T-helper 2 cell treated with Interferon-gamma antibody and Interleukin-4, amounts not matched to agents 5 μg/mL and 100 μg/mL, for 36 hours (primary cell): ENCODE results near the gene GRAP.
"Not testable (repeated sequence)": the region's sequence is repeated elsewhere in the genome, so short reads cannot be mapped to it uniquely, and the experiment has no call there.

Experiments
- DNase-seq: peaks from one replicate; pipeline ENCODE4 v3.0.0; 2021; ENCODE audit warnings: low spot score
- H3K27ac Mint-ChIP-seq: one replicate; pipeline ENCODE4 v1.8.0; 2021; ENCODE audit warnings: mild to moderate bottlenecking, mixed read lengths
- H3K27me3 Mint-ChIP-seq: one replicate; pipeline ENCODE4 v1.8.0; 2021; ENCODE audit warnings: low read depth, mixed read lengths
- H3K36me3 Mint-ChIP-seq: one replicate; pipeline ENCODE4 v1.8.0; 2021; ENCODE audit warnings: low read depth, mixed read lengths
- H3K4me1 Mint-ChIP-seq: one replicate; pipeline ENCODE4 v1.8.0; 2021; ENCODE audit warnings: low read depth, mixed read lengths
- H3K4me3 Mint-ChIP-seq: one replicate; pipeline ENCODE4 v1.8.0; 2022; ENCODE audit warnings: mild to moderate bottlenecking, moderate library complexity, mixed read lengths
- H3K9me3 Mint-ChIP-seq: one replicate; pipeline ENCODE4 v1.8.0; 2021; ENCODE audit warnings: mixed read lengths

The GRAP gene

GRCh38 chr17:19046782-19047375 lies at the start of gene GRAP:
Gene GRAP (minus strand): TSS chr17:19046957. CDS start chr17:19046926, 31 bp downstream.
- H3K4me1 Mint-ChIP-seq, H3K27me3 Mint-ChIP-seq, H3K4me3 Mint-ChIP-seq, H3K9me3 Mint-ChIP-seq, H3K36me3 Mint-ChIP-seq, DNase-seq, H3K27ac Mint-ChIP-seq: not testable (repeated sequence)

GRCh38 chr17:19093684-19094438 lies 47.1 kb upstream of the GRAP start:
- H3K4me1 Mint-ChIP-seq, DNase-seq, H3K4me3 Mint-ChIP-seq, H3K27me3 Mint-ChIP-seq, H3K27ac Mint-ChIP-seq, H3K9me3 Mint-ChIP-seq, H3K36me3 Mint-ChIP-seq: not testable (repeated sequence)

- H3K9me3 Mint-ChIP-seq, H3K4me1 Mint-ChIP-seq, DNase-seq, H3K27me3 Mint-ChIP-seq, H3K36me3 Mint-ChIP-seq, H3K4me3 Mint-ChIP-seq, H3K27ac Mint-ChIP-seq: not testable (repeated sequence)
Measured at GRCh38 chr17:19092737-19093683, 46.3 kb upstream of the GRAP start.

DNA sequence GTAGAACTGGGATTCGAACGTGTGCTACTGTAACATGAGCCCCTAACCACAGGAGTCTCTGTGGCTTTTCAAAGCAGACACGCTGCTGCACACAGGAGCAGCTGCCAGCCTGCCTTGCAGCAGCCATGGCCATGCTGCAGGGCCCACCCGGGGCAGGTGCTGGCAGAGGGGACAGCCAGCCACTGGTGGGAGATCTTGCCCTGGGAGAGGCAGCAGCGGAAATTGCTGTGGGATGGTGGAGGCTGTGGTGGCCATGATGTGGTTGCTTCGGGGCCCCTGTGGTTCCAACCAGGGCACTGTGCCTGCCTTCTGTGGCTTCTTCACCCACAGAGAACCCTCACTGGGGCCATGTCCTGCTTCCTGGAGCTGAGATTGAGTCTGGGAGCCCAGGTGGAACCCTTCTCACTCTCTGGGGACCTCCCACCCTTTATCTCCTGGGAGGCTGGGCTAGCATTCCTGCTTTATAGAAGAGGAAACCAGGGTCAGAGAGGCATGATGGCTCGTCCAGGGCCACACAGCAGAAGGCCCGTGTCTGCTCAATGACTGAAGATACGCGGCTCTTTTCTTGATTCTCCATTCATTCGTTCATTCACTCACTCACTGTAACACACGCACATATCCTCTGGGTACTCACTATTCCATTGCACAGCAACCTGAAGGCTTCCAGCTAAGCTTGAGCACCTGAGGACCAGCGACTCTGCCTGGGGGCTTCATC lies 43.5 kb upstream of the GRAP start:
- H3K9me3 Mint-ChIP-seq, H3K4me3 Mint-ChIP-seq, H3K27ac Mint-ChIP-seq, H3K4me1 Mint-ChIP-seq, DNase-seq, H3K36me3 Mint-ChIP-seq, H3K27me3 Mint-ChIP-seq: not testable (repeated sequence)

GRCh38 chr17:19088804-19089685 lies 42.3 kb upstream of the GRAP start:
- not testable (repeated sequence) for H3K36me3 Mint-ChIP-seq, DNase-seq, H3K4me3 Mint-ChIP-seq, H3K27me3 Mint-ChIP-seq, H3K27ac Mint-ChIP-seq, H3K4me1 Mint-ChIP-seq, H3K9me3 Mint-ChIP-seq

- not testable (repeated sequence) for H3K27me3 Mint-ChIP-seq, H3K4me1 Mint-ChIP-seq, H3K9me3 Mint-ChIP-seq, H3K36me3 Mint-ChIP-seq, H3K4me3 Mint-ChIP-seq, DNase-seq, H3K27ac Mint-ChIP-seq
Measured at GRCh38 chr17:19077386-19077785, 30.6 kb upstream of the GRAP start.

DNA sequence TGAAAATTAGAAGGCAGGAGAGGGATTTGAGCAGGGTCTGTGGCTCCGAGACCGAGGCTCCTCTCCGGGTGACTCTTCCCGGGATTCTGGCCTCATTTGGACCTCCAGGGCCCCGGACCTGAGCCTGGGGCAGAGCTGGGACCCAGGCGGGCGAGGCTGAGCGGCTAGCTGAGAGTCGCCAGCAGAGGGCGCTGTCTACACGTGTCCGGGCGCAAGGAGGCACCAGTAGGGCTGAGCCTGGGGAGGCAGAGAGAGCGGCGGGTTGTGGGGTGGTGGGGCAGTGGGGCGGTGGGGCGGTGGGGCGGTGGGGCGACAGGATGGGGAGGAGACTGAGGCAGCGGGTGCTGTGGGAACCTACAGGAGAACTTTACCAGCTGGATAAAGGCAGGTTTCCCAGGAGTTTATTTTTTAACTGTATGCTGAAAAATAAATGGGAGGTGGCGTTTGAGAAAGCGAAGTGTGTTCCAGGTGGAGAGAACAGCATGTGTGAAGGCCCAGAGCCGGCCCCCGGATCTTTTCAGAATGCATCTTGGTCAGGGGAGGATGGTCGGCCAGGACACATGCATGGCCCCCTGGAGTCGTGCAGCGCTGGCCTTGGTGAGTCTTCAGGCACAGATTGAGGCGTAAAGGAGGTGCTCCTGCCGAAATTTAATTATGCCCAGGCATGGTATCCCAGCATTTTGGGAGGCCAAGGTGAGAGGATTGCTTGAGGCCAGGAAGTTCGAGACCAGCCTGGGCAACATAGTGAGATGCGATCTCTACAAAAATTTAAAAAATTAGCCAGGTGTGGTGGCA lies 29.8 kb upstream of the GRAP start:
- H3K36me3 Mint-ChIP-seq, H3K9me3 Mint-ChIP-seq, H3K4me1 Mint-ChIP-seq, H3K27ac Mint-ChIP-seq, H3K27me3 Mint-ChIP-seq, H3K4me3 Mint-ChIP-seq: not testable (repeated sequence)
- DNase-seq: peak; percentile 24

DNA sequence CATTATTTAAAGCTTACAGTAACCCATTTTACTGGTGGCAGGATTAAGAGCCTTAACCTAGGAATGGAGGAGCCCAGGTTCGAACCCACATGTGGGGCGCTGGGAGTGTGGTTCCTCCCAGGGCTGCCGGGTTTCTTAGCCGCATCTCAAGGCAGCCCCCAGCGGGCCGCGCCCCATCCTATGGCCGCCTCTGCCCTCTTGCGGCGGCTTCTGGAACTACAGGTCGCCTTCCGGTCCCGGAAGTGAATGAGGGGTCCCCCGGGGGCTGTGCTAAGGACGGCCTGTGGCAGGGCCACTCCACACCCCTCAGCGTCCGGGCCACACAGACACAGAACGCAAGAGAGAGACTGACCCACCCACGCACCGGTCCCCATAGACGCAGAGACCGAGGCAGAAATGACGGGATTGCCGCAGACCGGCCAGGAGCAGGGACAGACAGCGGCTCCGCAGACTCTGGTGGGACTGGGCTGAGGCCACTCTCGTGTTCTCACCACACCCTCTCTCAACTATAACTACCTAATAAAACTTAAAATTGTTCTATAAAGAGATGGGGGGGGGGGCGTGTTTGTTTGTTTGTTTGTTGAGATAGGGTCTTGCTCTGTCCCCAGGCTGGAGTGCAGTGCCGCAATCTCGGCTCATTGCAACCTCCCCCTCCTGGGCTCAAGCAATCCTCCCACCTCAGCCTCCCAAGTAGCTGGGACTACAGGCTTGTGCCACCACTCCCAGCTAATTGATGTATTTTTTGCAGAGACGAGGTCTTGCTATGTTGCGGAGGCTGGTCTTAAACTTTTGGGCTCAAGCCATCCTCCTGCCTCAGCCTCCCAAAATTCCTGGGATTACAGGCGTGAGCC lies 23.8 kb upstream of the GRAP start:
- not testable (repeated sequence) for H3K9me3 Mint-ChIP-seq, H3K27me3 Mint-ChIP-seq, H3K4me1 Mint-ChIP-seq, H3K36me3 Mint-ChIP-seq, H3K27ac Mint-ChIP-seq, H3K4me3 Mint-ChIP-seq, DNase-seq

DNA sequence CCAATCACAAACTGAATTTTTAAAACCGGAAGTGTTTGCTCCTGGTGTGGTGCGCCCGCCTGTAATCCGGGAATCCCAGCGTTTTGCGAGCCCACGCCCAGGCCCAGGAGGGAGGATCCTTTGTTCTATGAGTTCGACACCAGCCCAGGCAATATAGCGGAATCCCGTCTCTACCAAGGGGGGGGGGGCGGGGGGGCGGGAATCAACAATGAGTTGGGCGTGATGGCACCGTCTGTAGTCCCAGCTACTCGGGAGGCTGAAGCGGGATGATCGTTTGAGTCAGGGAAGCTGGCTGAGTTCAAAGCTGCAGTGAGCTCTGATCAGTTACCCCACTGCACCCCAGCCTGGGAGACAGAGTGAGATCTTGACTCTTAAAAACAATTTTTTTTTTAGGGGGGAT lies 17.6 kb upstream of the GRAP start:
- not testable (repeated sequence) for H3K36me3 Mint-ChIP-seq, DNase-seq, H3K27me3 Mint-ChIP-seq, H3K9me3 Mint-ChIP-seq, H3K4me1 Mint-ChIP-seq
- peak overlapping the region; percentile 32 for H3K4me3 Mint-ChIP-seq
- peak overlapping the region; percentile 68 for H3K27ac Mint-ChIP-seq

- Mint-ChIP-seq H3K4me3 (peak overlapping the region; percentile 45), H3K27ac (peak overlapping the region; percentile 86)
- not testable (repeated sequence) for H3K36me3 Mint-ChIP-seq, H3K9me3 Mint-ChIP-seq, H3K27me3 Mint-ChIP-seq, H3K4me1 Mint-ChIP-seq
- peak; percentile 84 for DNase-seq
Measured at GRCh38 chr17:19063326-19063956, 16.7 kb upstream of the GRAP start.

- not testable (repeated sequence) for H3K4me3 Mint-ChIP-seq, H3K9me3 Mint-ChIP-seq, DNase-seq, H3K36me3 Mint-ChIP-seq, H3K4me1 Mint-ChIP-seq, H3K27ac Mint-ChIP-seq, H3K27me3 Mint-ChIP-seq
Measured at GRCh38 chr17:19062718-19063325, 16.1 kb upstream of the GRAP start.
